Heart right ventricle (tissue), 16 donors: ENCODE data around the gene DLST. TPM values are rescaled to one million over a fixed set of nuclear protein-coding genes. Genes with fewer than 3 reads are reported as not detected.

Experiments
- ATAC-seq, 8 donors: fragments of 200-7000 bp; cut with Tn5 transposase; one replicate each; pipeline ENCODE4 v1.9.1; 2020; ENCODE audit warnings: mild to moderate bottlenecking in 8 of 8, moderate library complexity in 8 of 8, moderate number of reproducible peaks in 1 of 8
- DNase-seq, 2 donors: peaks; one replicate each; pipeline ENCODE4 v3.0.0-alpha.2; 2020
- H3K27ac ChIP-seq, 10 donors: fragments of 200-600 bp; sonication (generic) in 2 of 10; one replicate each; pipeline versions ENCODE4 v1.5.0 to v1.8.0; 2020 to 2022; ENCODE audit warnings: mild to moderate bottlenecking in 3 of 10
- H3K27me3 ChIP-seq, 7 donors: fragments of 200-600 bp; one replicate each; pipeline ENCODE4 v1.8.0; 2021 to 2022; ENCODE audit warnings: mild to moderate bottlenecking in 2 of 7
- H3K36me3 ChIP-seq, 9 donors: fragments of 200-600 bp; sonication (generic) in 1 of 9; one replicate each; pipeline versions ENCODE4 v1.5.0 to v1.8.0; 2020 to 2022; ENCODE audit warnings: mild to moderate bottlenecking in 2 of 9
- H3K4me1 ChIP-seq, 9 donors: fragments of 200-600 bp; sonication (generic) in 1 of 9; one replicate each; pipeline versions ENCODE4 v1.5.0 to v1.8.0; 2020 to 2022; ENCODE audit warnings: mild to moderate bottlenecking in 4 of 9
- H3K4me3 ChIP-seq, 10 donors: fragments of 200-600 bp; sonication (generic) in 2 of 10; one replicate each; pipeline versions ENCODE4 v1.5.0 to v1.8.0; 2020 to 2022; ENCODE audit warnings: mild to moderate bottlenecking in 7 of 10, moderate library complexity in 2 of 10
- H3K9me3 ChIP-seq, 11 donors: fragments of 200-600 bp in 10 of 11; sonication (generic) in 2 of 11; one replicate each; pipeline versions ENCODE4 v1.5.0 to v1.8.0; 2013 to 2022; ENCODE audit warnings: mild to moderate bottlenecking in 2 of 11, control low read depth in 1 of 11, moderate library complexity in 1 of 11
- CTCF ChIP-seq, 9 donors: fragments of 200-600 bp; sonication (generic) in 2 of 9; IDR thresholded peaks; one replicate each; pipeline versions ENCODE4 v1.5.0 to v1.8.0; 2021 to 2022; ENCODE audit warnings: antibody characterized with exemption in 9 of 9, mild to moderate bottlenecking in 5 of 9, moderate library complexity in 1 of 9
- WGBS, 2 donors: extraction: QIAGEN DNeasy Blood & Tissue Kit; methylation state at CpG; one replicate each; pipeline ENCODE4 v1.1.7; 2013; ENCODE audit warnings: inconsistent platforms in 1 of 2; 5-methylcytosine and 5-hydroxymethylcytosine counted together
- intact Hi-C, 10 donors: fragments of 100-400 bp; cut with DNase I; formaldehyde crosslinking; loops; one replicate each; pipeline versions ENCODE4 v1.11.1 to v1.14.2; 2022
- polyA plus RNA-seq, 2 donors: library from polyadenylated mRNA; stranded (reverse); fragments of 200-250 nt; gene quantifications; one replicate each; pipeline ENCODE4 v1.2.3, GENCODE V29; 2013
- total RNA-seq, 10 donors: library from RNA; stranded (reverse); fragmentation: NEBNext Ultra II Directional in 3 of 10; extraction: Animal tissue kit (Norgen Biotek cat#: 25700) in 3 of 10; gene quantifications; one replicate each; pipeline versions ENCODE4 v1.2.1 to v1.2.4, GENCODE V29; 2021 to 2023
- donor health status: Arrhythmogenic right ventricular cardiomyopathy.
- donor health status: ischemic (EF 13 %, LVEDD 7.1; RV severe dilation, severe dysfunction).
- donor health status: healthy with polysubstance abuse.
- donor health status: DM: no; HTN: yes; CAD: no.
- donor health status: DM: no; HTN: no; CAD: no.
- donor health status: ischemic (EF 25% LVEDD 6.9; RV normal size, moderate dysfunction).
- donor health status: ischemic (EF 25% LVEDD 5.7; RV mildly dilated, moderate dysfunction).
- donor health status: healthy.
- donor health status: DM: yes; HTN: yes; CAD: no.
- donor health status: Ischemic cardiomyopathy.
- donor health status: ischemic (EF 35%, LVEDD 5.7; RV mildly dilated, moderate dysfunction).
- donor health status: nonischemic (EF 11% LVEDD 7.7; RV severe dilation, severe dysfunction).
- donor health status: DM: yes; HTN: yes; CAD: no.
- donor health status: PGD.
- donor health status: ischemic (EF 29% LVEDD 5.4; RV normal size, mild dysfunction).
- donor health status: nonischemic (EF 23%, LVEDD 6.1; RV moderate dilation, normal function).

DLST gene
- total and polyA plus RNA-seq, 12 donors: 52.5 to 273 (median 226) TPM

GRCh38 chr14:74841230-74842207, 40.2 kb upstream of the DLST start:
- Histone ChIP-seq H3K4me1 (peaks cover 0 to 37% (median 13%) of the 10 kb centered on the region in 9 donors), H3K27me3 (no peaks in the 10 kb centered on the region), H3K36me3 (peaks cover 0 to 17% (median 0%) of the 10 kb centered on the region in 9 donors), H3K9me3 (no peaks in the 10 kb centered on the region), H3K27ac (peak overlapping the region in 1 of 10 donors; percentile 50), H3K4me3 (no peak overlapping the region)
- DNase-seq (no peak), ATAC-seq (no peak)
- WGBS, 2 donors: 88 to 97% methylated on average over 4 of the region's 4 CpGs
- no peak for TF ChIP-seq CTCF (IDR thresholded peaks at IDR 0.05)
- intact Hi-C loops: no loop called here

DNA sequence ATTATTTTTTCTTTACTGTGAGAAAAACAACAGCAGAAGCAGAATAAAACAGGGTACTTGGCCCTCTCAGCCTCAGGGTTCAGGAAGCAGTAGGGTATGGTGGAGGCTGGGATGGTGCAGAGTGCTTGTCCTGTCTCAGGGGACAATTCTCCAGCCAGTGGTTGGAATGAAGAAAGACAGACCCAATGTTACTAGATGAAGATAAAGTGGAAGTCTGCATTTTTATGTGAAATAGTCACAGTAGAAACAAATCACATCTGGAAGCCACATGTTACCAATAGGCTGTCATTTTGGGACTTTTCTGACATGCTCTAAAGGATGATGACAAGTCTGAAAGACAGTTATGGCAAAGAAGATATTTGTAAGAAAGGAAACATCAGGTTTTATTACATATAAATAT, 38.1 kb upstream of the DLST start:
- Histone ChIP-seq H3K36me3 (peaks cover 0 to 14% (median 0%) of the 10 kb centered on the region in 9 donors), H3K27me3 (no peaks in the 10 kb centered on the region), H3K9me3 (no peaks in the 10 kb centered on the region), H3K4me3 (no peak overlapping the region), H3K4me1 (peaks cover 0 to 34% (median 5%) of the 10 kb centered on the region in 9 donors), H3K27ac (no peak overlapping the region)
- no peak for TF ChIP-seq CTCF (IDR thresholded peaks at IDR 0.05)
- no peak for DNase-seq
- intact Hi-C loops: no loop called here
- ATAC-seq: peak; percentile 39 to 87 (median 58)

GRCh38 chr14:74846168-74846567, 35.5 kb upstream of the DLST start:
- no peak for TF ChIP-seq CTCF (IDR thresholded peaks at IDR 0.05)
- Histone ChIP-seq H3K4me3 (no peak overlapping the region), H3K36me3 (peaks cover 0 to 2% (median 0%) of the 10 kb centered on the region in 9 donors), H3K9me3 (no peaks in the 10 kb centered on the region), H3K27me3 (no peaks in the 10 kb centered on the region), H3K4me1 (peaks cover 0 to 34% (median 4%) of the 10 kb centered on the region in 9 donors), H3K27ac (peak overlapping the region in 2 of 10 donors; percentile 7 to 11)
- intact Hi-C loops: no loop called here
- no peak for DNase-seq
- ATAC-seq: peak in 2 of 8 donors; percentile 49 to 53
- WGBS, 2 donors: 61 to 70% methylated on average over 3 of the region's 3 CpGs

- DNase-seq (no peak), ATAC-seq (no peak)
- peak overlapping the region in 1 of 10 donors; percentile 11 for H3K27ac ChIP-seq
- H3K4me3 ChIP-seq: no peak overlapping the region
- intact Hi-C loops: no loop called here
- no peaks in the 10 kb centered on the region for H3K9me3 ChIP-seq
- H3K27me3 ChIP-seq: no peaks in the 10 kb centered on the region
- TF ChIP-seq CTCF (IDR thresholded peaks at IDR 0.05): no peak
- no peaks in the 10 kb centered on the region for H3K36me3 ChIP-seq
- peaks cover 0 to 30% (median 4%) of the 10 kb centered on the region in 9 donors for H3K4me1 ChIP-seq
- WGBS, 2 donors: 86 to 92% methylated on average over 1 of the region's 1 CpG
These were observed 34.6 kb upstream of the DLST start for GRCh38 chr14:74846968-74847665.
